ENCODE results near the gene SLC35B1. TPM values are rescaled to one million over a fixed set of nuclear protein-coding genes. Genes with fewer than 3 reads are reported as not detected.

The SLC35B1 gene
- total and polyA plus RNA-seq, 2 donors (not counting 3 experiments of a cell fraction or from before 2014, with no cell fraction given) = 87.0 to 142 TPM

DNA sequence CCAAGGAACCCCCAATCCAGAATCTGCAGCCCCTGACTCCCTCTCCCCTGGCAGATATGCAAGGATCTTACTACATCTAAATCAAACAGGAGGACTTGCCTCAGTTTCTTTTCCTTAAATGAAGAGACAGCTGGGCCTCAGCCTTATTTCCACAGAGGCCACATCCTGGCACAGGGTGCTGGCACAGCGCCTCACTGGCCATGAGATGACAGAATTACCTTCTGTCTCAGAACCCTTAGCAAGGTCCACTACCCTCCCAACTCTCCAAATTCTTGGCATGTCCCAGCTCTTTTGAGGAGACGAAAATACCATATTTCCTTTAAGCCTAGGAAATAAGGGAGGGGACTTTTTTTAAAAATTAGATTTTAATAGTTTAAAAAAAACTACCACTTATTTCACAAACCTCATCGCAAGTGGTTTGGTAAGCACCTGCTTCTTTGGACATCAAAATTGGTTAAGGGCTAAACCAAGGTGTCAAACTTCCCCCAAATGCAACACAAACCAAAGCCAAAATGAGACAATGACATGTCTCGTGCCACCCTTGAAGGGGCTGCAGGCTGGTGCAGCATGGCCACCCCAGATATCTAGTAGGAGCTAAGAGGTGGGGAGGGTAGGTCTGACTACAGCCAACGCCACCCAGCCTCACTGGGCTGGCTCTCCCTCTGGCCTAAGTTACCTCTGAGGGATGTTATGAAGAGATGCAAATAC is 30.8 kb upstream of the SLC35B1 start:
- ChIA-PET POLR2A (interaction anchor here (1.5 kb wide), 1 partner anchor 26 kb away, joined by 5 read pairs; the partner anchor contains the start of gene FAM117A), CTCF (interaction anchor here (1.4 to 1.6 kb wide), 2 partner anchors 10 to 30 kb away, joined by 3 read pairs; partner anchors contain the start of gene SLC35B1)
- DNase-seq (ENCODE audit: low read depth, low spot score) (no peak), FAIRE-seq (no peak)
- Histone ChIP-seq H2AFZ (ENCODE audit: low read depth, low read length) (no peak overlapping the region), H3K4me1 (ENCODE audit: control insufficient read depth, extremely low read depth, insufficient read depth, low read length) (no peaks in the 10 kb centered on the region), H3K4me3 (replicated peaks in 1 of 3; ENCODE audit: insufficient read depth in 1 of 3, low read depth in 1 of 3, low read length in 3 of 3) (no peak overlapping the region), H3K27me3 (ENCODE audit: control insufficient read depth in 2 of 2, insufficient read depth in 2 of 2, low read length in 2 of 2) (no peaks in the 10 kb centered on the region), H3K9me3 (replicated peaks; ENCODE audit: control insufficient read depth, insufficient read depth, low read length) (no peaks in the 10 kb centered on the region), H3K9ac (replicated peaks; ENCODE audit: extremely low read depth, insufficient read depth, low read length) (no peak overlapping the region), H3K9me1 (replicated peaks; ENCODE audit: control insufficient read depth, extremely low read depth, insufficient read depth, low read length) (no peaks in the 10 kb centered on the region), H3K36me3 (ENCODE audit: control insufficient read depth in 2 of 2, extremely low read depth in 1 of 2, insufficient read depth in 2 of 2, low read length in 2 of 2) (no peaks in the 10 kb centered on the region), H3K27ac (ENCODE audit: insufficient read depth, low read depth, low read length) (no peak overlapping the region), H3K79me2 (ENCODE audit: control insufficient read depth, insufficient read depth, low read length) (no peaks in the 10 kb centered on the region), H3K4me2 (ENCODE audit: insufficient read depth, low read length) (no peak overlapping the region), H4K20me1 (replicated peaks; ENCODE audit: control insufficient read depth, extremely low read depth, insufficient read depth, low read length) (no peaks in the 10 kb centered on the region)
- BruUV-seq (replicated peaks) = no TSS peak
- intact Hi-C loops (cut with micrococcal nuclease) (no loop called here), dilution Hi-C loops (cut with MboI; ENCODE audit: extremely low pct_ligation_motif_present, low sequenced_read_pairs) (no loop called here)
- TF ChIP-seq POLR2A (IDR thresholded peaks at IDR 0.05; ENCODE audit: low read depth, low read length) = no peak
- no peak for TF ChIP-seq POLR2AphosphoS5 (IDR thresholded peaks at IDR 0.05; ENCODE audit: insufficient read depth, low read depth, low read length)
- no peak for TF ChIP-seq CTCF (IDR thresholded peaks at IDR 0.05; ENCODE audit: extremely low read depth in 1 of 2, insufficient read depth in 1 of 2, low read depth in 1 of 2, low read length in 2 of 2)
- TF ChIP-seq GATA2 (IDR thresholded peaks at IDR 0.05; ENCODE audit: insufficient read depth, insufficient read length, low read depth, low read length) = no peak
- no peak for TF ChIP-seq JUN (IDR thresholded peaks at IDR 0.05; ENCODE audit: borderline replicate concordance, insufficient read depth, insufficient read length, low read depth)
- no peak for TF ChIP-seq EZH2 (IDR thresholded peaks at IDR 0.05; ENCODE audit: borderline replicate concordance, low read depth, low read length, severe bottlenecking)
- TF ChIP-seq MYC (IDR thresholded peaks at IDR 0.05; ENCODE audit: low read depth, low read length) = no peak
- TF ChIP-seq MAX (IDR thresholded peaks at IDR 0.05; ENCODE audit: insufficient read depth, insufficient read length) = no peak
- TF ChIP-seq FOS (IDR thresholded peaks at IDR 0.05; ENCODE audit: borderline replicate concordance, insufficient read depth, low read length) = no peak

Measured in endothelial cell of umbilical vein (primary cell).